Activated CD4-positive, alpha-beta T cell treated with anti-CD3 and anti-CD28 coated beads, Interleukin-2, amount 50 U/mL, for 1 hour (primary cell): Measurements from ENCODE around the gene EFEMP2.

Source experiments
- DNase-seq: peaks from one replicate; pipeline ENCODE4 v3.0.0-alpha.2; 2020

Gene EFEMP2

GRCh38 chr11:65884716-65885092 is 12.1 kb upstream of the EFEMP2 start:
- DNase-seq = peak; percentile 80

- no peak for DNase-seq
These were observed 11.5 kb upstream of the EFEMP2 start for GRCh38 chr11:65883786-65884715.

- no peak for DNase-seq
These were observed 10.6 kb upstream of the EFEMP2 start for GRCh38 chr11:65883058-65883761.

- no peak for DNase-seq
These were observed 9.8 kb upstream of the EFEMP2 start for GRCh38 chr11:65882120-65883057.

GRCh38 chr11:65880844-65881421 is 8.3 kb upstream of the EFEMP2 start:
- no peak for DNase-seq

- DNase-seq = no peak
These were observed 7.4 kb upstream of the EFEMP2 start for GRCh38 chr11:65880027-65880426.

GRCh38 chr11:65879617-65880016 is 7.0 kb upstream of the EFEMP2 start, which contains the start of gene CTSW:
CTSW (plus strand) TSS chr11:65879837; CDS start chr11:65879855, 18 bp downstream.
- no peak for DNase-seq

GRCh38 chr11:65873318-65874156 is 937 bp upstream of the EFEMP2 start:
- peak; percentile 97 for DNase-seq

GRCh38 chr11:65871811-65872548 is 620 bp downstream of the EFEMP2 start:
- no peak for DNase-seq

GRCh38 chr11:65870706-65871681 is 1.6 kb downstream of the EFEMP2 start:
- DNase-seq = no peak

- DNase-seq = no peak
These were observed 2.3 kb downstream of the EFEMP2 start for GRCh38 chr11:65870307-65870658.

- no peak for DNase-seq
These were observed 2.8 kb downstream of the EFEMP2 start for GRCh38 chr11:65869643-65870306.

- DNase-seq = no peak
These were observed 3.7 kb downstream of the EFEMP2 start for GRCh38 chr11:65868907-65869306.

- peak; percentile 26 for DNase-seq
These were observed 4.4 kb downstream of the EFEMP2 start for GRCh38 chr11:65868076-65868667.

GRCh38 chr11:65867284-65868071 is 5.1 kb downstream of the EFEMP2 start:
- DNase-seq = no peak

- no peak for DNase-seq
These were observed 5.9 kb downstream of the EFEMP2 start for GRCh38 chr11:65866509-65867283.
